Natural killer cell (primary cell): Measurements from ENCODE around the gene TGM3. TPM values are rescaled to one million over a fixed set of nuclear protein-coding genes. Genes with fewer than 3 reads are reported as not detected.

ENCODE experiments used
- ATAC-seq, 3 donors: fragments of 150-1000 bp in 2 of 3; fragments of 200-7000 bp in 1 of 3; cut with Tn5 transposase; 1 replicate in 1 of 3; 2 replicates in 2 of 3; pipeline ENCODE4 v1.10.0; 2021; ENCODE audit warnings: mild to moderate bottlenecking in 2 of 3, moderate library complexity in 2 of 3
- DNase-seq, 2 donors: peaks; one replicate each; pipeline versions ENCODE4 v3.0.0 to v3.0.0-alpha.2; 2013 to 2021; ENCODE audit warnings: mixed read lengths in 1 of 2
- H3K27ac ChIP-seq: one replicate; pipeline ENCODE4 v1.5.1; 2013; ENCODE audit warnings: mild to moderate bottlenecking, low read length
- H3K27me3 ChIP-seq: one replicate; pipeline ENCODE4 v1.6.1; 2013; ENCODE audit warnings: low read length; ENCODE audit not compliant: control insufficient read depth, insufficient read depth
- H3K36me3 ChIP-seq: one replicate; pipeline ENCODE4 v1.6.1; 2013; ENCODE audit warnings: low read length; ENCODE audit not compliant: control insufficient read depth, insufficient read depth
- H3K4me1 ChIP-seq: one replicate; pipeline ENCODE4 v1.6.1; 2013; ENCODE audit warnings: low read length; ENCODE audit not compliant: control insufficient read depth, insufficient read depth
- H3K4me3 ChIP-seq: one replicate; pipeline ENCODE4 v1.5.1; 2013; ENCODE audit warnings: low read length
- H3K9me3 ChIP-seq: one replicate; pipeline ENCODE4 v1.6.1; 2013; ENCODE audit warnings: low read length; ENCODE audit not compliant: control insufficient read depth, insufficient read depth
- H3K27ac Mint-ChIP-seq, 2 donors: one replicate each; pipeline ENCODE4 v1.8.0; 2022; ENCODE audit warnings: mild to moderate bottlenecking in 2 of 2, mixed read lengths in 2 of 2, moderate library complexity in 1 of 2
- H3K27me3 Mint-ChIP-seq, 2 donors: one replicate each; pipeline ENCODE4 v1.8.0; 2022; ENCODE audit warnings: low read depth in 2 of 2, mixed read lengths in 2 of 2
- H3K36me3 Mint-ChIP-seq: one replicate; pipeline ENCODE4 v1.8.0; 2022; ENCODE audit warnings: mixed read lengths
- H3K4me1 Mint-ChIP-seq, 2 donors: one replicate each; pipeline ENCODE4 v1.8.0; 2022; ENCODE audit warnings: mixed read lengths in 2 of 2
- H3K4me3 Mint-ChIP-seq: one replicate; pipeline ENCODE4 v1.8.0; 2022; ENCODE audit warnings: mild to moderate bottlenecking, moderate library complexity, mixed read lengths
- H3K9me3 Mint-ChIP-seq, 2 donors: one replicate each; pipeline ENCODE4 v1.8.0; 2022; ENCODE audit warnings: mixed read lengths in 2 of 2
- CTCF ChIP-seq: fragments of 200-600 bp; IDR thresholded peaks from one replicate; pipeline ENCODE4 v1.8.0; 2022; ENCODE audit warnings: antibody characterized with exemption
- WGBS: methylation state at CpG from one replicate; pipeline ENCODE4 v1.1.7; 2013; ENCODE audit warnings: missing lambda C conversion rate; ENCODE audit not compliant: insufficient coverage; 5-methylcytosine and 5-hydroxymethylcytosine counted together
- intact Hi-C: fragments of 100-400 bp; cut with micrococcal nuclease; formaldehyde crosslinking; loops from one replicate; pipeline ENCODE4 v1.14.2; 2022
- total RNA-seq, 4 donors: library from RNA; stranded (reverse); fragments of 120-200 nt in 1 of 4; gene quantifications; one replicate each; pipeline versions ENCODE4 v1.2.3 to v1.2.4, GENCODE V29; 2013 to 2022

TGM3 gene
- total RNA-seq, 3 donors from 2014 or later (not counting 1 experiment from before 2014, with no cell fraction given): not detected

GRCh38 chr20:2299301-2299700, 3.5 kb downstream of the TGM3 start:
- ATAC-seq (no peak), DNase-seq (no peak)
- Histone ChIP-seq H3K9me3 (no peaks in the 10 kb centered on the region), H3K36me3 (no peaks in the 10 kb centered on the region), H3K27ac (no peak overlapping the region), H3K4me3 (no peak overlapping the region), H3K27me3 (no peaks in the 10 kb centered on the region), H3K4me1 (peaks cover 9% of the 10 kb centered on the region)
- no peaks in the 10 kb centered on the region for H3K9me3 Mint-ChIP-seq
- intact Hi-C loops: no loop called here
- H3K27me3 Mint-ChIP-seq: peaks cover 0 to 6% of the 10 kb centered on the region in 2 donors
- TF ChIP-seq CTCF: no peak
- 71% methylated on average over 6 of the region's 9 CpGs for WGBS
- H3K4me3 Mint-ChIP-seq: no peak overlapping the region
- no peak overlapping the region for H3K27ac Mint-ChIP-seq
- no peaks in the 10 kb centered on the region for H3K36me3 Mint-ChIP-seq
- H3K4me1 Mint-ChIP-seq: no peaks in the 10 kb centered on the region

- peaks cover 0 to 6% of the 10 kb centered on the region in 2 donors for H3K27me3 Mint-ChIP-seq
- H3K36me3 ChIP-seq: no peaks in the 10 kb centered on the region
- no peaks in the 10 kb centered on the region for H3K9me3 ChIP-seq
- ATAC-seq (no peak), DNase-seq (no peak)
- no peaks in the 10 kb centered on the region for H3K36me3 Mint-ChIP-seq
- no peaks in the 10 kb centered on the region for H3K27me3 ChIP-seq
- peaks cover 9% of the 10 kb centered on the region for H3K4me1 ChIP-seq
- H3K27ac ChIP-seq: no peak overlapping the region
- H3K9me3 Mint-ChIP-seq: no peaks in the 10 kb centered on the region
- intact Hi-C loops: no loop called here
- no peak for TF ChIP-seq CTCF
- no peaks in the 10 kb centered on the region for H3K4me1 Mint-ChIP-seq
- H3K4me3 ChIP-seq: no peak overlapping the region
- no peak overlapping the region for H3K27ac Mint-ChIP-seq
- no peak overlapping the region for H3K4me3 Mint-ChIP-seq
These were observed 4.2 kb downstream of the TGM3 start for GRCh38 chr20:2300002-2300401.

- no peaks in the 10 kb centered on the region for H3K36me3 Mint-ChIP-seq
- H3K9me3 ChIP-seq: no peaks in the 10 kb centered on the region
- no peak for TF ChIP-seq CTCF
- H3K4me3 Mint-ChIP-seq: no peak overlapping the region
- H3K27me3 Mint-ChIP-seq: peaks cover 0 to 6% of the 10 kb centered on the region in 2 donors
- H3K4me1 ChIP-seq: peaks cover 9% of the 10 kb centered on the region
- 90% methylated on average over 3 of the region's 3 CpGs for WGBS
- no peaks in the 10 kb centered on the region for H3K9me3 Mint-ChIP-seq
- ATAC-seq (no peak), DNase-seq (no peak)
- intact Hi-C loops: no loop called here
- H3K27me3 ChIP-seq: no peaks in the 10 kb centered on the region
- H3K27ac Mint-ChIP-seq: no peak overlapping the region
- peak overlapping the region; percentile 71 for H3K27ac ChIP-seq
- H3K4me3 ChIP-seq: no peak overlapping the region
- H3K36me3 ChIP-seq: no peaks in the 10 kb centered on the region
- H3K4me1 Mint-ChIP-seq: no peaks in the 10 kb centered on the region
These were observed 4.6 kb downstream of the TGM3 start for GRCh38 chr20:2300420-2300819.

GRCh38 chr20:2301164-2301622, 5.4 kb downstream of the TGM3 start:
- Mint-ChIP-seq H3K4me3 (no peak overlapping the region), H3K27ac (no peak overlapping the region), H3K27me3 (peaks cover 0 to 6% of the 10 kb centered on the region in 2 donors), H3K4me1 (no peaks in the 10 kb centered on the region), H3K9me3 (no peaks in the 10 kb centered on the region), H3K36me3 (no peaks in the 10 kb centered on the region)
- peak in 1 of 2 donors; percentile 20 for DNase-seq
- TF ChIP-seq CTCF: no peak
- 18% methylated on average over 5 of the region's 5 CpGs for WGBS
- ATAC-seq: peak in 2 of 3 donors; percentile 45 to 57
- H3K36me3 ChIP-seq: no peaks in the 10 kb centered on the region
- peaks cover 9% of the 10 kb centered on the region for H3K4me1 ChIP-seq
- peak overlapping the region; percentile 71 for H3K27ac ChIP-seq
- no peak overlapping the region for H3K4me3 ChIP-seq
- no peaks in the 10 kb centered on the region for H3K9me3 ChIP-seq
- no peaks in the 10 kb centered on the region for H3K27me3 ChIP-seq
- intact Hi-C loops: no loop called here
